Right renal pelvis (tissue), 4 donors: ENCODE measurements around the gene CEP135. TPM values are rescaled to one million over a fixed set of nuclear protein-coding genes. Genes with fewer than 3 reads are reported as not detected.

Experiments used
- DNase-seq, 4 donors: peaks; one replicate each; pipeline ENCODE4 v3.0.0-alpha.2; 2013; ENCODE audit warnings: low read depth in 4 of 4, low spot score in 3 of 4, missing footprints in 1 of 4
- polyA plus RNA-seq, 4 donors: library from polyadenylated mRNA; unstranded; fragments of 120-200 nt; gene quantifications; one replicate each; pipeline ENCODE4 v1.2.1, GENCODE V29; 2013; ENCODE audit not compliant: insufficient read length in 4 of 4

Gene CEP135
- polyA plus RNA-seq, 4 donors, result 12.5 to 18.0 (median 14.4) TPM

DNA sequence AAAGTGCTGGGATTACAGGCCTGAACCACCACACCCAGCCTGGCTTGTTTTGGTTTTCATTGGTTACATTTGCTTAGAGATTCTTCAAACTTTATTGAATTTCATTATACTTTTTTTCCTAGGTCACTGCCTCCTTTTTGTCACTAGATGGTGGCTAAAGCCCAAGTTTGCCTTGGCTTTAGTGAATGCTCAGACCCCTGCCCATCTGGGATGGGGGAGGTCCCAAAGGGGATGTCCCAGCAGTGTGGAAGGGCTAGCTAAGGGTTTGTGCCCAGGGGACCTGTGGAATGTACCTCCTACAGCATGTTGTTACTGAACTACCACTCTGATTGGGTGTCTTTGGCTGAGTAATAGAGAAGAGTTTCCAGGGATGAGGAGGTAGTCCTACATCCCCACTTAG, 58.4 kb downstream of the CEP135 start:
- no peak for DNase-seq

DNA sequence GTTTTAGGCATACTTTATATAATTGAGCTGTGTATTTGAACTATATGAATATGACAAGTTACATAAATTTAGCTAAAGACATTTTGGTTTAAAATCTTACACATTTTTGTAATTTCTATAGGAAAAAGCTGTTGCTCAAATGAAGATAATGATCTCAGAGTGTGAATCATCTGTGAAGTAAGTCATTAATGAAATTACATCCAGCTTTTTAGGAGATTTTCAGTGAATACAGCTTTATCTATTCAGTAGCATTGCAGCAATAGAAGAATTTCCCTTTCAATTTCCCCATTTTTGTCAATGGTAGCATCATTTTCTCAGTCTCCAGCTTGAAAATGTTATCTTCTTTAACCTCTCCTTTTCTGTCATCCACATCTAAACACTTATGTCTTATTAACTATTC, 59.5 kb downstream of the CEP135 start:
- DNase-seq, result no peak

DNA sequence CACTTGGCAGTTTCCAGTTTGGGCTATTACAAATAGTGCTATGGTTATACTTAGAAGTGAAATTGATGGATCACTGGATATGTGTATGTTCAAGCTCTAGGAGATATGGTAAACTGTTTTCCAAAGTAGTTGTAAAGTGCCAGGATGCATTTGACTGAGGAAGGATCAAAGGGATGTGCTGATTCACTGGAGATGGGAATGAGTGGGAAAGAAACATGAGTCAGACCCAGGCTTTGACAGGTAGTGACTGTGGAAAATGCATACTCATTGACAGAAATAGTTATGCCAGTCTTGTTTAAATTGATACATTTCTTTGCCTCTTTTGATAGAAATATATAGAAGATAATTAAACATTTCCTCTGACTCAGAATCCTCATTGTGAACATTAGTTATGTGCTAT, 77.9 kb downstream of the CEP135 start:
- DNase-seq, result no peak

DNA sequence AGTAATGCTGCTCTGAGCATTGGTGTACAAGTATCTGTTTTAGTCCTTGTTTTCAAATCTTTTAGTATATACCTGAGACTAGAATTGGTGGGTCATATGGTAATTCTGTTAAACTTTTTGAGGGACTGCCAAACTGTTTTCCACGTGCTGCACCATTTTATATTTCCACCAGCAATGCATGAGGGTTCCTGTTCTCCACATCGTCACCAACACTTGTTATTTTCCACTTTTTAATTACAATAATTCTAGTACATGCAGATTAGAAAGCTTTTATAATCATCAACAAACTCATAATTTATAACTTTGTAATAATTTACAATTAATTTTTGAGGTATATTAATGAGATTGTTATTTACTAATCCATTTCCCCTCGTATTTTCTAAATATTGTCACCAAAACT, 79.4 kb downstream of the CEP135 start:
- DNase-seq, result no peak

DNA sequence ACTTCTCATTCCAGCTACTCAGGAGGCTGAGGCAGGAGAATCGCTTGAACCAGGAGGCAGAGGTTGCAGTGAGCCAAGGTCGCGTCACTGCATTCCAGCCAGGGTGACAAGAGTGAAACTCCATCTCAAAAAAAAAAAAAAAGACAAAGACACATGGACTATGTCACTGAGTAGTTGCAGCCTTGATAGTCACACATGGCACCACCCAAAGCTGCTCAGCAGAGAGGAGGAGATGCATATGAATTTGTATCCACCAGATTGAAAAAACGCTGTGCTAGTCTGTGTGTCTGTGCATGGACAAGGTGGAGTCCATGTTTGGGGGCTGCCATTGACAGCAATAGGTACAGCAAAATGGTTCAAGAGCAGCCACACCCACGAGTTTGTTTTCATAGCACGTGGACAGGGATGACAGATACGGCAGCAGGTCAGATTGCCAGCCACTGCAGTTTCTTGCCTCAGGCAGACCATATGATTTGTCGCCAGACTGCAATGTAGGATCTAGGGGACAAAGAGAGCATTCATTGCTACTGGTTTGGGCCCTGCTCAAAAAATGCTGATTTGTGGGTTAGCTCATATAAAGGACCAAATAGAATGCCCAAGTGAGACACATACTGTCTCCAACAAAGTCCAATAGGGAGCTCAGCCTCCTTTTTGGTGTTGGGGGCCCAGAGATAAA, 89.9 kb downstream of the CEP135 start:
- DNase-seq, result no peak

DNA sequence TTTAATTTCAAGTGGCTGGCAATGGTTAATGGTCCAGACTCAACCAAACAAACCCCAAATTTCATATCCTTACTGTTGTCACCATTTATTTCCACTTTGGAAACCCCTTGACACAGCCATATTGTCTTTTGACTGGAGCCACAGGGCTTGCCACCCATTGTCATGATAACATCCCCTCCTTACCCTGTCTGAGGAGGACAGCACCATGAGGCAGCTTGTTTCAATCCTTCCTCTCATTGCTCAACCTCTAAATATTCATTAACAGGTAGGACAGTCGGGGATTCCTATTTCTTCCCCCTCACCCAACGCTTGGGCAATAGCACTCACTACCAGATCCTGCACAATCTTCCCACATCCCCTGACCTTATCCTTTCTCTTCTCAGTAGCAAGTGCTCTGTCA, 92.1 kb downstream of the CEP135 start:
- no peak for DNase-seq

DNA sequence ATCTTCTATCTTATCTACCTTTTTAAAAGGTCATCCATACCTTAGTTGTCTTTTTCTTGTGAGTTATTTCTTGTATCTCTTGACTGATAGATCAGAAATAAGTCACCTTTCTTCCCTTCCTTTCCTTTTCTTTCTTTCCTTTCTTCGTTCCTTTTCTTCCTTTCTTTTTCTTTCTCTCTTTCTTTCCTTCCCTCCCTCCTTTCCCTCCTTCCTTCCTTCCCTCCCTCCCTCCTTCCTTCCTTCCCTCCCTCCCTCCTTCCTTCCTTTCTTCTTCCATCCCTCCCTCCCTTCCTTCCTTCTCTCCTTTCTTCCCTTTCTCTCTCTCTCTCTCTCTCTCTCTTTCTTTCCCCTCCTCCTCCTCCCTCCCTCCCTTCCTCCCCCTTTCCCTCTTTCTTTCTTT, 93.5 kb downstream of the CEP135 start:
- DNase-seq, result no peak

DNA sequence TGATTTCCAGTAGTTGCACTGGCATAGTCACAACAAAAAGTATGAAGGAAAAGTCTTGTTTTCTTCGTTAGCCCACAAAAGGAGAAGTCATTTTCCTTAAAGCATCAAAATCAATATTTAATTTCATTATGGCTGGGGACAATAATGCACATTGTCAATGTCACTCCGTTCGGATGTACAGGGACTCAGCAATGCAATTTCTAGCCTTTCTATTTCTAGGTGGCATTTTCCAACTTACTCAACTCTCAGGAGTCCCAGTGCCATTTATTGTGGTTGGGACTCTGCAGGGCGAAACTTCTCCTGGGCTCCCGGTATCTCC, 99.6 kb downstream of the CEP135 start:
- no peak for DNase-seq

DNA sequence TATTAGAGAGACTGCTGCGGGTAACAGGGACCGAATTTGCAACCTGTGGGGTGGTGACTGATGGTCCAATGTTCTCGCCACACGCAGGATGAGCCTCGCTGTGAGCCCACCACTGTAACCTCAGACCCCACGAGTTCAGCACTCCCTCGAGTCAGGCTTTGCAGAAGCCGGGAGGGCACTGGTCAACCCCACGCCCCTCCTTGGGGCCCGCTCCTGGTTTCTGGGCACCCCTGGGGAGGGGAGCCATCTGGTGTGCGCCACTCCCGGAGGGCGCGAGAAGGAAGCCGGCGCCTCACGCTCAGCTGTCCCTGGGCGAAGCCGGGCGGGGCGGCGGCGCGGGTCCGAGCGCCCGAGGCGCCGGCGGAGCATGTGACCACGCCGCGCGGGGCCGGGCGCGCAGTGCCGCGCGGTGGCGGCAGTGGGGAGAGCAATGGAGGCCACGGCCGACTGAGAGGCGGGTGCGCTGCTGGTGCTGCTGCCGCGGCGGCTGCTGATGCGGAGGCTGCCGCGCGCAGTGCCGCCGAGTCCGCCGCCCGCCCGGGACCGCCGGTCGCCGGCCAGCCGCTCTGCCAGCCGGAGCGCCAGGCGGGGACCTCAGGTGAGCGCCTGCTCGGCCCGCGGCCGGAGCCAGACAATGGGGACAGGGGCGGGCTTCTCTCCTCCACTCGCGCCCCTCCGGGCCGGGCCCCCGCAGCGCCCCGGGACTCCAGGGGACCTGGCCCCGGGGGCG, 100.1 kb downstream of the CEP135 start:
- peak in 3 of 4 donors; percentile 51 to 69 (median 60) for DNase-seq

DNA sequence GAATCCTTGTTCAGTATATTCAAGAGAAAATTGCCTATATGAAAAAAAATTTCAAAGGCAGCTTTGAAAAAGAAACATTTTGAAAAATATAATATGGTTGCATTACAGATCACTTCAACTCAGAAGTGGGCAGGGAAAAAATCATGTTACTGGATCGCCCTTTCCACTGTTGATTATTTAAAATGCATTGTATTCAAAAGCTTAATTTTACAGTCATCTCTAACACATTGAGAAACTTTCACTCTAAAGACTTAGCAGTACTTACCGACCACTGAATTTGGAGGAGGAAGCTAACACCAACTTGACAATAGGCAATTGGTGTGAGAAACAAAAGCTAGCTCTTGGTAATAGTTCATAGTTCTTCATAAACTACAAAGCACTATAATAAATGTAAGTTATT, 101.9 kb downstream of the CEP135 start:
- no peak for DNase-seq

DNA sequence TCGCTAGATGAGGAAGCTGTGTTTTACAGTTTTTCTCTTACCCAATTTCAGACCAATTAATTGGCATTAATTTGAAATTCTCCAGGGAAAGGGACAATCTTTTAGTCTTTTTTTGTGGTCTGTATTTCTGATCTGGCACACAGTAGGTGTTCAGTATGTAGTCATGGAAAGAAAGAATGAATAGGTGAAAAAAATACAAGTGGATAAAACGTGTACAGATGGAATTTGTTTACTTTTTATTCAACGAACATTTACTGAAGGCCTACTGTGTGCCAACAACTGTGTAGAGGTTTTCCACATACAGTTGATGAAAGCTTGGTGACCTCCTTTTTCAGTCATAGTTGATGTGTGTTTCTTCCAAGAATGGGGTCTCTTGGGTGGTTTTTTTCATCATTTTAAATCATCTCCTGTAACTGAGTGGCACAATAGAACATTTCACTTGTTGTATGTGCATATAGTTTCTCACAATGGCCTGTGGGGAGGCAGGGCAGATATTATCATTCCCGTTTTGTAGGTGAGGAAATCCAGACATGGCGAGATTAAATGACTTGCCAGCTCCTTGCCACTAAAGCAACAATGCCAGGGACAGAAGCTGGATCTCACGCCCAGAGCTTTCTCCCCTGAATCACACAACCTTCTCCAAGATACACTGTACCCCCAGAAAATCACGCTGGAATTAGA, 102.4 kb downstream of the CEP135 start:
- DNase-seq, result no peak

DNA sequence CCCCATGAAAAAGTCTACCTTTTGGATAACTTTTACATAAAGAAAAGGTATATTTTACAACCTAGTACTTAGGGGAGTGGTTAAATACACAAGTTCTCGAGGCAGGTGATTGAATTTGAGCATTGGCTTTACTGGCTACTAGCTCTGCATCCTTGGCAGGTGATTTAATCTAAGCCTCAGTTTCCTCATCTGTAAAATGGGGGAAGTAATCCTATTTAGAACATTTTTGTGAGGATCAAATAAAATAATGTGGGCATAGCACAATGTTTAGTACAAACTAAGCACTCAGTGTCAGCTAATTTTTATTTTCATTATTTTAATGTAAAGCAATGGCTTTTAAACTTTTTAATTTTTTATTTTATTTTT, 102.9 kb downstream of the CEP135 start:
- no peak for DNase-seq

DNA sequence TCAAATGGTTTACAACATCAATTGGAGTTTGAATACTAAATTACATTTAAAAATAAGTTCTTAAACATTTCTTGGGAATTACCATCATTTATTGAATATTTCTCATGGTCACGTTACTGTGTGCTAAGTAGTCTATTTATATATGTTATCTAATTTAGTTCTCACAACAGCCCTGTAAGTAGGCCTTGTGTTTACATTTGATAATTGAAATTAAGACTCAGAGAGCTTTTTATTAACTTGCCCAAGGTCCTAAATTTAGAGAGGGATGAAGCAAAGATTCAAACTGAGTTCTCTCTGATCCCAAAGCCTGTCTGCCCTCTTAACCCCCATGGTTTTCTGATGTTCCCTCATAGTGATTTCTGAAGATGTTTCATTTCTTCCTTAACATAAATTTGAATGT, 103.7 kb downstream of the CEP135 start:
- DNase-seq, result no peak

DNA sequence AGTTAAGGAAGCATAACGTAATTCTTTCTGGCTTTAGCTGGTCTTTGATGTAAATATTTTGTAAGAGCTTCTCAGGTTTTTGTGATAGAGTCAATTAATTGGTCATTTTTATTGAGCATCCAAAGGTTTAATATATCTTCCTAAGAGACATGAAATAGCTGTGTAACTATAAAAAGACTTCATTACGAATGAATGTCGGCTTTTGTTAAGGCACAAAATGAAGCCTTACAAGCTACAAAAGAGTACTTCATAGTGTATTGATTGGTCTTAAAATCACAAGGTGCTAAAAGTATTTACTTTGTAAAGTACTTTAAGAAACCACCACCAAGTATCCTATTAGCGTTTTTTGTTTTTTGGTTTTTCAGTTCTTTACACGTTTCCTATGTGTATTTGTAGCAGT, 104.2 kb downstream of the CEP135 start:
- DNase-seq, result no peak

DNA sequence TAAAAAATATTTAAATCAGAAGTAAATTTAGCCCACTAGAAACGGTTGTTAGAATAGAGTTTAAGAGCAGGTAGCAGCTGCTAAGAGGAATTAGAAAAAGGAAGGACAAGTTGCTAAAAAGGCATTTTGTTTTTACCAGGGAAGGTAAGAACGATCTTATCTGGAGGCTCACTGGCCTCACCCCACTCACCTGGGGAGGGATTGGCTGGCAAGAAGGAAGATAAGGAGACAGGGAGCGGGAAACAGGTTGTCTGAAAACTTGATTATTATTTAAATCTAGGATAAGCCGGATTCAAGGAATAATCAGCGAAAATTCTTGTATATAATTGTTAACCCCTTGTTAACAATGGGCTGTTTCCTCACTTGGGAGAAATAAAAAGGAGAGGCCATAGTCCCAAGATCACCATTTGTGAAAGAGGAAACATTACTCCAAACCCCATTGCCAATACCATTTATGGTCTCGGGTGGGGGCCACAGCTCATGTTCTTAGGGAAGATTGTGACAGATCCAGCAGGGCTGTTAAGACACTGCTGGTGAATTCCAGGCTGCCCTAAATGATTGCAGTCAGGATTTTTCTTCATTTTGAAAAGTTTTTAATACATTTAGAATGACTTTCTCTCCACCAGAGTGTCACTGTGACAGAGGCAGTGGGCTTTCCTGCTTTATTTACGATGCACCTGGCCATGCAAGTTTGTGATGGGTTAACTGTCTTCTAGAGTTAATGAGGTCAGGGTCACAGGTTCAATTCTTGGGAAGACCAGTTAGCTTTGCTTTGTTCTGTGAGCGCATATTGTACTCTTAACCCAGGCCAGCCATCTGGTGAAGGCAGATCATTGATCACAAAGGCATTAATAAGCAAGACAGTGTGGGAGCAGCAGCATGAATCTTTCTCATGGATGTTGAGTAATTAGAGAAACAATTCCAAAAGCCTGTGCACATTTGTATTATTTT, 106.6 kb downstream of the CEP135 start:
- DNase-seq, result no peak

DNA sequence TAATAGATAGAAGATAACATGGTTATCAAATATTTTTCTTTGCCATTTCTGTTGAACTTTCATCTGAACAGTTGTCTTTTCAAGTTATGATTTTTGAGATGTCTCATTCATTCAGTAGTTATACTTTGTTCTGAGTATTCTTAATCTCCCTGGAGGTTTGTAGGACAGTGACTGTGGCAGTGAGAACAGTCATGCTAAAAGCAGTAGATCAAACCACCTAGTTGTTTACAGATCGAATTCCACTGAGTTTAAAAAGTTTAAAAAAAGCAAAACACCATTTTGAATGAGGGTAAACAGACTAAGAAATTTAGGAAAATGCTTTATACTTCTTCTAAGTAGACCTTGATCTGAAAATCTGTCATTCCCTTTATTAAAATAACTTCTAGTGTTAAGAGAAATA, 107.2 kb downstream of the CEP135 start:
- no peak for DNase-seq

DNA sequence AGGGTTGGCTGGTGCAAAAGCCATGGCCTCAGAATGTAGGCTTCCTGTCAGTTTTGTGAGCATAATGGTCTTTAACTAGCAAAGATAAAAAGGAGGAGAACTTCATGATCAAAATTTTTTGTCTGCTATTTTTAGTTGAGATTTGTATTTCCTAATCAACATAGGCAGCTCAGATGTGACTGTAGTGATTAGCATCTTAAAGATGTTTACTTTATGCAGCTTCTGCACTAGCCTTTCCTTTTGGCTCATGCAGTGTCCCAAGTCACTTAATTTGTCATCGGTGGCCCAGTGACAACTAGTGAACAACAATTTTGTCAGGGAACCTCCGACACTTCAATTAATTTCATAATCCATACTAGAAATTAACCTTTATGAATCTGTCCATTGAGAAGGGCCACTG, 109.8 kb downstream of the CEP135 start:
- no peak for DNase-seq

DNA sequence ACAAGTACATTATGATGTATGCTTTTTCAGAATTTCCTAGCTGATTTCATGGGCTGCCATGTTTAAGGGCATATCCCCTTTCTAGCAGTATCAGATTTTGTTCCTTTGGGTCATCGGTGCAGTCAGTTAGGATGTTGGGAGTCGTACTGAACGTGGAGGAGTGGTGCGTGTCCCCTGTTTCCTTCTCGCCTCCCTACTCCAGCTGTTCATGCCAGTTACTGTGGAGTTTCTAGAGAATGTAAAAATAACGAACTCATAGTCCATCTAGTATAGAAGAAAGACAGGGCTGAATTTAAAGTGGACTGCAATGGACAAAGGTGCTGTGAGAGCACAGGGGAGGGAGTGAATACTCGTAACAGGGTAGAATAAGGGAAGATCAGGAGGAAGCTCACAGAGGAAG, 111.3 kb downstream of the CEP135 start:
- no peak for DNase-seq

DNA sequence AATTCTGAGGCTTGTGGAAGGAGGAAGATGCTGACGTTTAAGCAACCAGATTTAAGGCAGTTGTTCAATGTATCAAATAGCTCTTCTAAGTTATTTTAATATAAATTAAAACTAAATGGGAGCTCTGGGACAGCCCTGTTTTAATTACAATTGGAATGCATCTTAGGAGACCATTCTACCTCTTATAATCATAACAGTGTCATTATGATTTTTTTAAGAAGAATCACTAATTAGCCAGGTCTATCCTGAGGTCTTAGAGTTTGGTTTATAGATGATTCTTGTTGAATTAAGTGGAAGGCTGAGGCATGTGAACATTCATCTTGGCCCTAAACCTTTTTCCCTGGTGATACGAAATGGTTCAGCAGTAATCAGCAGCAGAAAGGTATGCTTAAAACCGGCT, 113.4 kb downstream of the CEP135 start:
- DNase-seq, result no peak

DNA sequence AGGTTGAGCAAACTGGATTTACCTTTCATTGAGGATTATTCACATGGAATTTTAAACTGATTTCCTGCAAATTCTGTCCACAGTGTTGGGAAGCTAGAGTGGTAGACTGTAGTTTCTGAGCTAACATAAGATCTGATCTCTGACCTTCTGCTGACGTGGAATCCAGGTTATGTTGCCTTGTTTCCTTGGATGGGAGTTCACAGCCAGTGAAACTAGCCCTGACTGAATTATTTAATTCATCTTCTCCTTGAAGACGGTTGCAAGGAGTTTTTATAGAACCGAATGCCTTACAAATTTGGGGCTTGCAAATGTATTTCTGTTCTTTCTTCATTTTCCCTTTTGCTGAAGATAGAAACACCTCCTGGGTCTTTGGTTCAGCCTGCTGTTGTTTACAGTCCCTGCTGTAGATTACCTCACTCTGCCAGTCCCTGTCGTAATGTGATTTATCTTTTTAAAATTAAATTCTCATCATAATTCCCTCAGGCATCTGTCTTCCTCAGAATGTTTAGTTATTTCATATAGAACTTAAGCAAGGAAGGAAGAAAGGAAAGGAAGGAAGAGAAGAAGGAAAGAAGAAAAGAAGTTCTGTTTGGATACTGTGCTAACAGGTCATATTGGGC, 113.9 kb downstream of the CEP135 start:
- DNase-seq, result no peak

DNA sequence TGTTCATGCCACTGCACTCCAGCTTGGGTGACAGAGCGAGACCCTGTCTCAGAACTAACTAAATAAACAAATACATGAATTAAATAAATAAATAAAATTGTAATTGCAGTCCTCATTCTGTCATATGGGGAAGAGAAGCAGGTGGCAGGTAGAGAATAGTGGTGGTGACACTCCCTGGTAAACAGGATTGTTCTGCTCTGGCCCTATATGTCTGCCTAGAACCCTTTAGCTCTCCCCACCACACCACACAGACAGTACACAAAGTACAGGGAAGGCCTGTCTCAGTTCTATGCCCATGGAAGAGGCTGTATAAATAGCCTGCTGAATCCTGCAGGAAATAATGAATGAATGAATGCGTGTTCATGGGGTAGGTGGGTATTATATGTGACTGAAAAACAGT, 117.7 kb downstream of the CEP135 start:
- DNase-seq, result no peak
